CD1c-positive myeloid dendritic cell (primary cell): Measurements from ENCODE around the gene PNPLA7.

Source experiments
- DNase-seq: peaks from one replicate; pipeline ENCODE4 v3.0.0-alpha.2; 2016; ENCODE audit errors: extremely low spot score

Gene PNPLA7

GRCh38 chr9:137449931-137450538 lies 100.2 kb downstream of the PNPLA7 start:
- DNase-seq, result peak; percentile 18

GRCh38 chr9:137449081-137449844 lies 100.9 kb downstream of the PNPLA7 start:
- no peak for DNase-seq

- DNase-seq, result no peak
Measured at GRCh38 chr9:137448602-137448962, 101.6 kb downstream of the PNPLA7 start.

GRCh38 chr9:137447722-137448601 lies 102.2 kb downstream of the PNPLA7 start:
- no peak for DNase-seq

- DNase-seq, result peak; percentile 83
Measured at GRCh38 chr9:137446851-137447471, 103.2 kb downstream of the PNPLA7 start.

- DNase-seq, result no peak
Measured at GRCh38 chr9:137445930-137446431, 104.2 kb downstream of the PNPLA7 start.

GRCh38 chr9:137445275-137445807 lies 104.9 kb downstream of the PNPLA7 start:
- peak; percentile 91 for DNase-seq

- DNase-seq, result no peak
Measured at GRCh38 chr9:137444106-137444790, 106.0 kb downstream of the PNPLA7 start.

- no peak for DNase-seq
Measured at GRCh38 chr9:137441935-137442321, 108.3 kb downstream of the PNPLA7 start.

- DNase-seq, result no peak
Measured at GRCh38 chr9:137441289-137441934, 108.8 kb downstream of the PNPLA7 start, which contains the start of gene ENTPD8. Gene ENTPD8, minus strand, starts transcription at chr9:137441357. Its CDS starts 3,072 bp downstream, at chr9:137438285.

GRCh38 chr9:137439158-137439714 lies 111.0 kb downstream of the PNPLA7 start:
- DNase-seq, result no peak

GRCh38 chr9:137438591-137439157 lies 111.5 kb downstream of the PNPLA7 start:
- no peak for DNase-seq

- DNase-seq, result no peak
Measured at GRCh38 chr9:137437691-137438590, 112.3 kb downstream of the PNPLA7 start.

GRCh38 chr9:137436761-137437600 lies 113.2 kb downstream of the PNPLA7 start:
- no peak for DNase-seq

- peak; percentile 64 for DNase-seq
Measured at GRCh38 chr9:137435980-137436760, 114.0 kb downstream of the PNPLA7 start.

- no peak for DNase-seq
Measured at GRCh38 chr9:137435381-137435891, 114.8 kb downstream of the PNPLA7 start.
